Breast epithelium (tissue), 4 donors: ENCODE results near the gene OR51L1. TPM values are rescaled to one million over a fixed set of nuclear protein-coding genes. Genes with fewer than 3 reads are reported as not detected.
"Not testable (repeated sequence)": the region's sequence is repeated elsewhere in the genome, so short reads cannot be mapped to it uniquely, and the experiment has no call there.

Experiments used
- DNase-seq, 2 donors: peaks; one replicate each; pipeline ENCODE4 v3.0.0-alpha.2; 2019; ENCODE audit warnings: low spot score in 2 of 2
- H3K27ac ChIP-seq, 2 donors: fragments of 200-600 bp; sonication (generic) in 1 of 2; one replicate each; pipeline ENCODE4 v1.5.1; 2016 to 2019; ENCODE audit warnings: mild to moderate bottlenecking in 1 of 2
- H3K27me3 ChIP-seq, 2 donors: fragments of 200-600 bp; sonication (generic) in 1 of 2; one replicate each; pipeline versions ENCODE4 v1.5.1 to v1.6.0; 2017 to 2019; ENCODE audit warnings: control low read depth in 1 of 2, mild to moderate bottlenecking in 1 of 2
- H3K36me3 ChIP-seq: fragments of 200-600 bp; one replicate; pipeline ENCODE4 v1.5.1; 2019
- H3K4me1 ChIP-seq, 2 donors: fragments of 200-600 bp; sonication (generic); one replicate each; pipeline ENCODE4 v1.5.1; 2016 to 2019; ENCODE audit warnings: control low read depth in 1 of 2
- H3K4me3 ChIP-seq, 3 donors: fragments of 200-600 bp; sonication (generic); 1 replicate in 2 of 3; 2 replicates in 1 of 3; pipeline ENCODE4 v1.5.1; 2016 to 2019; ENCODE audit warnings: mild to moderate bottlenecking in 3 of 3, moderate library complexity in 2 of 3
- H3K9me3 ChIP-seq, 2 donors: fragments of 200-600 bp; sonication (generic) in 1 of 2; one replicate each; pipeline ENCODE4 v1.5.1; 2016 to 2019; ENCODE audit warnings: control low read depth in 1 of 2
- CTCF ChIP-seq, 3 donors: fragments of 450-650 bp; IDR thresholded peaks; one replicate each; pipeline ENCODE4 v1.5.1; 2016 to 2017; ENCODE audit warnings: antibody characterized with exemption in 3 of 3, mild to moderate bottlenecking in 3 of 3, moderate library complexity in 3 of 3
- POLR2A ChIP-seq: fragments of 450-650 bp; IDR thresholded peaks from one replicate; pipeline ENCODE4 v1.6.1; 2016; ENCODE audit warnings: antibody characterized with exemption, mild to moderate bottlenecking, moderate library complexity
- POLR2AphosphoS5 ChIP-seq, 3 donors: sonication (generic); formaldehyde crosslinking; IDR thresholded peaks; one replicate each; pipeline ENCODE4 v1.6.1; 2017; ENCODE audit warnings: antibody characterized with exemption in 3 of 3
- intact Hi-C: fragments of 100-400 bp; cut with DNase I; formaldehyde crosslinking; loops from one replicate; pipeline ENCODE4 v1.15.1; 2023; ENCODE audit warnings: low total_unique reads
- total RNA-seq, 3 donors: library from RNA; depleted of rRNA; stranded (reverse); fragments of >200 nt; gene quantifications; one replicate each; pipeline ENCODE4 v1.1.0, GENCODE V29; 2016

Gene OR51L1
- not detected for total RNA-seq

- Histone ChIP-seq H3K9me3 (no peaks in the 10 kb centered on the region), H3K4me1 (no peaks in the 10 kb centered on the region), H3K4me3 (no peak within 1 kb of the TSS), H3K36me3 (no peaks in the 10 kb centered on the region), H3K27me3 (no peaks in the 10 kb centered on the region), H3K27ac (no peak within 1 kb of the TSS)
- TF ChIP-seq CTCF (IDR thresholded peaks at IDR 0.05) (no peak), POLR2A (no peak), POLR2AphosphoS5 (IDR thresholded peaks at IDR 0.05) (no peak)
- intact Hi-C loops, result no loop called here
- no peak for DNase-seq
These were observed at the start of gene OR51L1 for GRCh38 chr11:4994551-4994950. Gene OR51L1, plus strand, starts transcription at chr11:4994851. Its CDS starts 4,132 bp downstream, at chr11:4998983.

GRCh38 chr11:4947505-4947904, 47.1 kb upstream of the OR51L1 start, which contains the start of gene OR51A4:
Gene OR51A4, minus strand, starts transcription at chr11:4947605. Its CDS starts 505 bp downstream, at chr11:4947100.
- TF ChIP-seq POLR2AphosphoS5 (IDR thresholded peaks at IDR 0.05) (no peak), POLR2A (no peak), CTCF (IDR thresholded peaks at IDR 0.05) (no peak)
- no peaks in the 10 kb centered on the region for H3K4me1 ChIP-seq
- H3K36me3 ChIP-seq, result no peaks in the 10 kb centered on the region
- DNase-seq, result no peak
- H3K4me3 ChIP-seq, result no peak within 1 kb of the TSS
- H3K9me3 ChIP-seq, result no peaks in the 10 kb centered on the region
- intact Hi-C loops, result no loop called here
- H3K27me3 ChIP-seq, result no peaks in the 10 kb centered on the region
- H3K27ac ChIP-seq, result no peak within 1 kb of the TSS

GRCh38 chr11:4955613-4956012, 39.0 kb upstream of the OR51L1 start, which contains the start of gene OR51A2:
Gene OR51A2, minus strand, starts transcription at chr11:4955713. Its CDS starts 0 bp downstream, at chr11:4955713.
- H3K4me3 ChIP-seq, H3K27ac ChIP-seq, intact Hi-C loops, DNase-seq, H3K27me3 ChIP-seq, H3K4me1 ChIP-seq, H3K9me3 ChIP-seq, H3K36me3 ChIP-seq: not testable (repeated sequence)

GRCh38 chr11:4957396-4957795, 37.3 kb upstream of the OR51L1 start:
- no peak for DNase-seq
- H3K27ac ChIP-seq, result no peak overlapping the region
- intact Hi-C loops, result no loop called here
- no peaks in the 10 kb centered on the region for H3K27me3 ChIP-seq
- TF ChIP-seq POLR2A, result no peak
- TF ChIP-seq CTCF (IDR thresholded peaks at IDR 0.05), result no peak
- TF ChIP-seq POLR2AphosphoS5 (IDR thresholded peaks at IDR 0.05), result no peak
- H3K9me3 ChIP-seq, result no peaks in the 10 kb centered on the region
- no peak overlapping the region for H3K4me3 ChIP-seq
- H3K4me1 ChIP-seq, result no peaks in the 10 kb centered on the region
- no peaks in the 10 kb centered on the region for H3K36me3 ChIP-seq

GRCh38 chr11:4960877-4961276, 33.8 kb upstream of the OR51L1 start:
- intact Hi-C loops, result no loop called here
- no peaks in the 10 kb centered on the region for H3K4me1 ChIP-seq

More at GRCh38 chr11:4960877-4961276, 33.8 kb upstream of the OR51L1 start:
- DNase-seq, result no peak
- TF ChIP-seq CTCF (IDR thresholded peaks at IDR 0.05) (no peak), POLR2AphosphoS5 (IDR thresholded peaks at IDR 0.05) (no peak), POLR2A (no peak)
- no peaks in the 10 kb centered on the region for H3K36me3 ChIP-seq
- H3K9me3 ChIP-seq, result no peaks in the 10 kb centered on the region
- no peak overlapping the region for H3K4me3 ChIP-seq
- H3K27me3 ChIP-seq, result no peaks in the 10 kb centered on the region
- no peak overlapping the region for H3K27ac ChIP-seq
